HG02678 (cell line): ENCODE data around the gene COMMD8.
"Not testable (repeated sequence)": the region's sequence is repeated elsewhere in the genome, so short reads cannot be mapped to it uniquely, and the experiment has no call there.

ENCODE experiments used
- ATAC-seq: cut with Tn5 transposase; IDR thresholded peaks from one replicate; pipeline ENCODE4 v1.9.1; 2021; ENCODE audit warnings: mild to moderate bottlenecking, moderate library complexity; ENCODE audit not compliant: unreplicated experiment

COMMD8 gene

DNA sequence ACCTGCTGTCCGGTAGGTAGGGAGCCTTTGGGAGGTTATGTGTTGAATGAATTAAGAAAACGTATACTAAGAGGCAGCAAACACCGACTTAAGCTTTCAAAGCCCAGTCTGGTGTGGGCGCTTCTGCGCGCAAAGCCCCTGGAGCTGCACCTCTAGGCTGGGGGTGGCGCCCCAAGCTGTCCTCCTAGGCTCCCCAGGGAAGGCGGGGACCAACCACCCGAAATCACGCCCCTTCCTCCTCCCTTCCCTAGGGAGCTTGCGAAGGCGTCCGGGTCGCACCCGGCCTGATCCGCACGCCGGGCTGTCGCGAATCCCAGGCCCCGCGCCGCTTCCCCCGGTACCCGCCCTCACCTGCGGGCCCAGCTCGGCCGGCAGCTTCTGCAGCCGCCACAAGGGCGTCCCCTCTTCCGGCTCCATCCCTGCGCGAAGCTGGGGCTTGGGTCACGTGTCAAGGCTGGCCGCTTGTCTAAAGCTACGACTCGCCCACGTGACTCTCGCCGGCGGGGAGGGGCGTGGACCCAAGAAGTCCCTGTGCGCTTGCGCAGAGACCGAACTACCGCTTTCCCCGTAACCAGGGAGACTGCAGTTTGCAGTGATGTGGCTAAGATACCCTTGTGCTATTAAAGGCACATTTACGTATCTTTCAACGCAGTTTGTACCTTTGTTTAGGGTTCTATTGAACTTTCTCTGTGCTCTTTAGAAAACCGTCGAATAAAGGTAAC is at the start of gene COMMD8:
TSS of gene COMMD8 (minus strand) at position 468 of the 722 bp plus-strand sequence. CDS start at position 417, 51 bp downstream.
- ATAC-seq = peak; percentile 93

DNA sequence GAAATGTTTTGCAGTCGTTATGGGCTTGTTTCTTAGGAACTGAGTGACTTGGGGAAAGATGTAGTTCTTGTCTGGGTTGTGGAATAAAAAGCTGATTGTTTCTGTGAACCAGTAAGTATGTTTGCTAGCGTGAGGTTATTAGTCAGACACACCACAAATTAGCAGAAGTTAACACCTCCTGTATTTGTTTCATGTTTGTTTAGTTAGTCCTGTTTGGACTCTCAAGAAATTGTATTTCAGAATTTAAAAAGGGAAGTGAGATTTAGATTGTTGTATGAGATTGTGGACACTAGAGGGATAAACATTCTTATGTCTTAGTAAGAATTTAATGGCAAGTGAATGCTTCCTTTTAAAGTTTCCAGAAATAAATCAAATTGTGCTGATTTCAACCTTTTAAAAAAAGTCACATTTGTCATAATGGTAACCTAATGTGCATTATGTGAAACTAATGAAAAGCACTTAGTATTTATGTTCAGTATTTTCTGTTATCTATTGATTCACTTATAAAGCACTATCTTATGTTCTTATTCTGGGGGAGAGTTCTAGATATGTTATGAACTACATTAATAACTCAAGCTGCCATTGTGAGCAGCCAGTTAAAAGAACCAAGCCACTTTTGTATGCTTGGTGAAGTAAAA is 47.1 kb upstream of the COMMD8 start:
- ATAC-seq = peak; percentile 97

GRCh38 chr4:47505666-47506065 is 42.2 kb upstream of the COMMD8 start:
- ATAC-seq = no peak

- no peak for ATAC-seq
These were observed 41.6 kb upstream of the COMMD8 start for GRCh38 chr4:47505147-47505546.

DNA sequence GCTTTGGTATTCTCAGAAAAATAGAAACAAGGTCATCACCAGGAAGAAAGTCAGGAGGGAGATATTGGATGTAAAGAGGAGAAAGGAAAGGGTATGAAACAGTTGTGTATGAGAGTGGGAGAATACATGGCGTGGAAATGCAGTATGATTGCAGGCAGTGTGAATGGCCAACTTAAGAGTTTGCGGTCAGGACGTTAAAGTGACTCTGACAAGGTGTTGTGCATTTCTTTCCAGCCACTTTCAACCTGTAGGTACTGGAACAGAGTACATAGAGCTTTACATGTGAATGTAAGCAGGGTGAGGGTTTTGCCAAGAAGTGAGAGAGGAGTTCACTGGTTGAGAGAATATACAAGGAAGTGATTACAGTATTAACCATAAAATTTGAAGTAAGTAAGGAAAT is 37.3 kb upstream of the COMMD8 start:
- ATAC-seq = no peak

- ATAC-seq = peak; percentile 40
These were observed 36.2 kb upstream of the COMMD8 start for GRCh38 chr4:47499700-47500099.

- peak; percentile 46 for ATAC-seq
These were observed 35.4 kb upstream of the COMMD8 start for GRCh38 chr4:47498899-47499298.

- no peak for ATAC-seq
These were observed 30.6 kb upstream of the COMMD8 start for GRCh38 chr4:47494124-47494430.

DNA sequence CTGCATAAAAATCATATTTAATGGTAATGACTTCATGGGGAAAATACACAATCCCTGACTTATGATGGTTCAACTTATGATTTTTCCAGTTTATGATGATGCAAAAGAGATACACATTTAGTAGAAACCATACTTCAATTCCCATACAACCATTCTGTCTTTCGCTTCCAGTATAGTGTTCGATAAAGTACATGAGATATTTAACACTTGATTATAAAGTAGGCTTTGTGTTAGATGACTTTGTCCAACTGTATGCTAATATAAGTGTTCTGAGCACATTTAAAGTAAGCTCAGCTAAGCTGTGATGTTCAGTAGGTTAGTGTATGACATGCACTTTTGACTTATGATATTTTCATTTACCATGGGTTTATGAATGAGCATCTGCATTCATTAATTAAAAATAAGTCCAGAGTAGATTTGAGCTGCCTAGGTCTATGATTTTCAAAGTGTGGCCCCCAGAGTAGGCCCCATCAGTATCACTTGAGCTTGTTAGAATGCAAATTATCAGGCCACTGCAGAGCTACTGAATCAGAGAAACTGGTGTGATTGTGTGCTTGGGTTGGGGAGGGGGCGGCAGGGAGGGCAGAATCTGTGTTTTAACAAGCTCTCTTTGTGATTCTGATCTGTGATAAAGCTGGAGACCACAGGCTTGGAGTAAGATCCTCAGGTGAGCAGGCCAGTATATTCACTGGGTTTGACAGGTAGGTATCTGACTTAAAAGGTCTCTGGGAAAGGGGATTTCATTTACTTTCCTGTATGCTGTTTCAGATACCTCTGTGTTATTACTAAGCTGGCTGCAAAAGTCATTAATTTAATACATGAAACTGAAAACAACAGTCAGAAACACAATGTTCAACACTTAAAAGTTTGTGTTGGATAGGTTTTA is 30.0 kb upstream of the COMMD8 start:
- peak; percentile 56 for ATAC-seq

- peak; percentile 53 for ATAC-seq
These were observed 27.0 kb upstream of the COMMD8 start for GRCh38 chr4:47490550-47490949.

DNA sequence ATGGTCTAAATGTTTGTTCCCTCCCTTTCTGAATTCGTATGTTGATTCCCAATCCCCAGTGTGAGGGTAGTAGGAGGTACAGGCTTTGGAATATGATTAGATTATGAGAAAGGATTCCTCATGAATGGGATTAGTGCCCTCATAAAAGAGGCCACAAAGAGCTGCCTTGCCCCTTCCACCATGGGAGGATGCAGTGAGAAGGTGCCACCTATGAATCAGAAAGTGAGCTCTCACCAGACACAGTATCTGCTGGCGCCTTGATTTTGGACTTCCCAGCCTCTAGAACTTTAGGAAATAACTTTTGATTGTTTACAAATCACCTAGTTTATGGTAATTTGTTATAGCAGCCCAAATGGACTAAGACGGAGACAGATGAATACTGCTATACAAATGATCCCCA is 25.2 kb upstream of the COMMD8 start:
- ATAC-seq = no peak

- ATAC-seq = not testable (repeated sequence)
These were observed 23.2 kb upstream of the COMMD8 start for GRCh38 chr4:47486727-47487126.

DNA sequence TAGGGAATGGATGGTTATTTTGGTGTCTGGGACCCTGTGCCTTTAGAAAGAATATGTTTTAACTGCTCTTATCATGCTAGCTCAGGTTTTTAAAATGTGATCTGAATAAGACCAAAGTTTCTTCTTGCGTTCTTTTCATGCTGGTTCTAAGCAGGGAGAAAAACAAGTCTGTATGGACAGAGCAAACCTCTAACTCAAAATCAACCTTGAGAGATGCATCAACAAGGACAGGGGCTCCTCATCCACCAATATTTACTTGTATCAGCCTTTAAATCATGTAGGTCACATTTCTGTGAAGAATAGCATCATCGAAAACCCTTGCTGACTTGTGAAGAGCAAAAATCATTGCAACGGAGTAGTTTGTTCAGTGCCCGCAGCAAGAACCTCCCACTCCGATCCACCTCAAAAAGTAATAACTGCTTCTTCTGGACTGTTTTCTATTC is 22.8 kb upstream of the COMMD8 start:
- ATAC-seq = no peak

DNA sequence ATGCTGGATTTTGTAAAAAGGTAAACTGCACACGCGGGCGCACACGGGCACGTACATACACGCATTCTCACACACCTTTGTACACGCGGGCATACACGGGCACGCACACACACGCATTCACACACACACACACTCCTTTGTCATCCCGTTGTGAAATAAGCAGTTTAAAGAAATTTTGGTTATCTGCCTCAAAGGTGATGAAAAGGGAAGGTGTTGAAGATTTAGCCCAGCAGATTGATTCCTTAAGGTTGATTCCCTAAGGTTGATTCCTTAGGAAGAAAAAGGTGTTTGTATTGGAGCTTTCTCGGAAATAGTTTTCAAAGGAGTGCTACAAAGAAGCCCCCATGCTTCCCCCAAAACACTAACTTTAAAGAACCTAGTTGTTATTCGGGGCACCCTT is 22.3 kb upstream of the COMMD8 start:
- no peak for ATAC-seq

DNA sequence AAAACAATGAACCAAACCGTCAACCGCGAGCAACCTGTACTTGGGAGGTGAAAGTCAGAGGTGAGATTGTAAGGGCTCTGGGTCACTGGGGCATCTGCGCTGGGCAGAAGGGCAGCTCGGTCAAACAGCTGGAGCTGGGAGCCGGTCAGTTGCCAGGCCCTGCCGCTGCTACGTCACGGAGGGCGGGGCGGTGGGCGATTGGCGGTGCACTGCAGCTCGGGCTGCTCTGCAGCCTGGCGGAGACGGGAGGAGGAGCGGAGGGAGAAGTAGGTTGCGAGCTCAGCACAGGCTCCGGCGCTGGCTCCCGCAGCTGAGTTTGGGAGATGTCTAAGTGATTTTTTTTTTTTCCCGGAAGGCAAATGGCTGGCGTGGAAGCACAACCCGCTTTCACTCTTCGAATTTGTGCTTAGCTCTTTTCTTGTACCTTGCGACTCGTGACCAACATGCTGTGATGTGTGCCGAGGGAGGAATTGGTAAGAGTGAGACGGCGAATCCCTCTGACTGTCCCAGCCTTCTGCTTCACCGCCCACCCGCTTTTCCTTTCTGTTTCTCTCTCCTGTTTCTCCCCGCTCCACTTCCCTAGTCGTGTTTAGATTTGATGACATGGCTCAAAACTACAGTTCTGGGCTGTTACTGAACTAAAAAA is 21.7 kb upstream of the COMMD8 start, which contains the start of gene ATP10D:
TSS of gene ATP10D (plus strand) at position 229 of the 646 bp plus-strand sequence. CDS start 27,266 bp downstream, outside the sequence.
- ATAC-seq = peak; percentile 99

- ATAC-seq = no peak
These were observed 20.7 kb upstream of the COMMD8 start for GRCh38 chr4:47484168-47484567.

DNA sequence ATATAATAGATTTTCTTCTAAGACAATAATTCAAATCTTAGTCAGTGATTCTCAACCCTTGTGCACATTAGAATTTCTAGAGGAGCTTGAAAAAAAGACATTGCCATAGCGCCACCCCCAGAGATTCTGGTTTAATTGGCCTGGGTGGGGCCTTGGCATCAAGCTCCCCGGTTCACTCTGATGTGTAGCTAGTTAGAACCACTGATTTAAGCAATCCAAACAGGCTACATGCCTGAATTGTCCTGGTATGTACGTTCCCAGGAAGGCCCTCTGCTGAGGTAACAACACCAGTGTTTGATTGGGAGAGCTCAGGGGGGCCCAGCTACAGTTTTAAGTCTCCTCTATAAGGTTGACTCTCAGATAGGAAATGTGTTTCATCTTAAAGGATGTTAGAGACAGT is 20.2 kb upstream of the COMMD8 start:
- no peak for ATAC-seq

DNA sequence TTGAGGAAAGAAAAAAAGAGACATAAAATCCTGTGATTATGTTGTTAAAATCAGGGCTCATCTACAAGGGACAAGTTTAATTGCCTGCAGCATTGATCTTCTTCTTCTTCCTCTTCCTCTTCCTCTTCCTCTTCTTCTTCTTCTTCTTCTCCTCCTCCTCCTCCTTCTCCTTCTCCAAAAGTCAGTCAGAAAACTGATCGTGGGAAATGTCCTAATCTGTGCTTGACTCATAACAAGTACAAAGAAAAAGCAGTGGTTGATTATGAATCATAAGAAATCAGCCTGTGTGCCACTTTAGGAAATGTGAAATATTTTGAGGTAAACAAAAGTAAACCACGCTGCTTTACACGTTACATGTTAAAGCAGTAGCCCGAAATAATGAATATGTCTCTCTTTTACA is 18.8 kb upstream of the COMMD8 start:
- ATAC-seq = no peak

- no peak for ATAC-seq
These were observed 15.3 kb upstream of the COMMD8 start for GRCh38 chr4:47478804-47479203.

- no peak for ATAC-seq
These were observed 11.9 kb upstream of the COMMD8 start for GRCh38 chr4:47475411-47475810.

GRCh38 chr4:47474799-47475198 is 11.3 kb upstream of the COMMD8 start:
- no peak for ATAC-seq
